NCI-H524 treated with DMSO at 0.1 percent for 48 hours (cell line): ENCODE results near the gene MGLL.
A peak's percentile ranks its signal among the peaks of the same experiment; 100 is the strongest.

Source experiments
- DNase-seq: peaks from one replicate; lab custom pipeline; 2025; lab: John Stamatoyannopoulos, UW

MGLL gene

GRCh38 chr3:127740136-127740915 lies 82.0 kb downstream of the MGLL start:
- DNase-seq, result no peak

GRCh38 chr3:127739347-127740135 lies 82.8 kb downstream of the MGLL start:
- DNase-seq, result no peak

GRCh38 chr3:127738192-127738840 lies 84.0 kb downstream of the MGLL start:
- peak; percentile 95 for DNase-seq

- no peak for DNase-seq
Measured at GRCh38 chr3:127736801-127737539, 85.3 kb downstream of the MGLL start.

DNA sequence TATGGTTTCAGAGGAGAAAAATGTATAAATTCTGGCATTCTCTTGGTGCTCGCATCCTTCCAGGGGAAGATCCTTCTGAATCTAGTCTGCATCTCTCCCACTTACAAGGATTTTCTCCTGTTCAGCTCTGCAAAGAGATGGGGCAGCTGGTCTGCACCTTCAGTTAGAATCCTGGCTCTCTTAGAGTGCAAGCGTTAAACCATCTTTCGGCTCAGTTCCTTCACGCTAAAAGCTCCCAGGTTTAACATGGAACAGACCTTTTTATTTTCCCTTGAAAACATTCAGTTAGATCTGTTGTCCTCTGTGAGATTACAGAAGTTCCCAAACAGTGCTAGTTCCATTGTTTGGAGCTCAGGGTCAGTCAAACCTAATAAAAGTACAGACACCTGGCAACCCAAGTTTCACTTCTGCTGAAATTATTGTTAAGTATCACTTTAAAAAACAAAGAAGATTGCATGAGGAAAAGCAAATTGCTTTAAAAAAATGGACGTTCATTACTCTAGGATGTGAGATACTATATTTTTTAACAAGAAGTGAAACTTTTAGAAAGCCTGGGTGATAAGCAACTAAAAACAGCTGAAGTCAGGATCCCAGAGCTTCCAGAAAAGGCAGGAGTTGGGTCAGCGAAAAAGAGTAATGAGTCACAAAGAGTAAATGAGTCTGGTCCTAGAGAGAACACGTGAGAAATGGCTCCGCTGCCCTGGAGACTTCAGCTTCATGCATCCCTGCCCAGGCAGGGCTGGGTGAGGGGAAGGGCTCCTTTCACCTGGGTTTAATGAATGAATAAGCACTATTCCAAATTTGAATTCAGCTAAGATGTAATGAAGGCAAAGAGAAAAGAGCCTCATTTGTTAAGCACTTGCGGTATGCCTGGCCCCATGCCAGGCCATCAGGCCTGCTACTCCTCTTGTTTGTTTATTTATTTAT lies 86.3 kb downstream of the MGLL start:
- peak; percentile 40 for DNase-seq

GRCh38 chr3:127734754-127735473 lies 87.4 kb downstream of the MGLL start:
- no peak for DNase-seq

DNA sequence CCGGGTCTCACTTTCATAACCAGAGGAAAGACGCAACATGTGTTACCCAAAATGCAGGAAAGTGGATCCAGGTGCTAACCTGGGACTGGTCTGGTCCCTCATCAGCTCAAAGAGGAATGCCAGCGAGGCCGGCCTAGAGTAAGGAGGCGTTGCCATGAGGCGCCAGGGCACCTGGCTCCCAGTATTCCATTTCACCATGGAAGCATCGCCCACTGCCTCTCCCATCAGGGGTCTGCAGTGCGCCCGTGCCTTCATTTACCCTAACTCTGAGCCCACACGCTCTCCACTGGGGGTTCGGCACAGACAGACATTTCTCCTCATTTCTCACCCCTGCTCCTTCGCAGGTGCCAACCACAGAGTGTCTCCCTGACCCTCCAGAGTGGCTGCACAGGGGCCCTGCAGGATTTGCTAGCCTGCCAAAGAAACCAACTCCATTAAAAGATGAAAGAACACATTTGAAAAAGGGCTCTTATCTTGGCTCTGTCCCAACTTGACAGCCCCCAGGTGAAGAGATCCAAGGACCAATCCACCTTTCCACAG lies 88.1 kb downstream of the MGLL start:
- DNase-seq, result no peak

DNA sequence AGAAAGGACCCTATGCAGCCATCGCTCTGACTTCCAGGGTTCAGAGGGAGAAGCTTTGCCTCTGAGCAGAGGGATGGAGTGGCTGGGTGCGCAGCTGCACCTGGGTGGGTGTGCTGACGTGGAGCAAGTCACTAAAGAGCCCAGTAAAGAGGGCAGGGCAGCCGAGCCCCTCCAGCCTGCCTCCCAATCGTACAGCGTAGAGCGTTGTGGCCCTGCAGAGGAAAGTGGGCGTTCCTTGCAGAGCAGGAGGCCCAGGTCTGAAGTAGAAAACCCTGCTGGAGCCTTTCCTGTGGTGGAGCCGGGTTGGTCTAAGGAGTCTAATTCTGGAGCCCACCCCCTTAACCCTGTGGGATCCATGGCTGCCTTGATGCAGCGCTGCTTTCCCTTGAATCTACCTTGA lies 88.5 kb downstream of the MGLL start:
- DNase-seq, result no peak

DNA sequence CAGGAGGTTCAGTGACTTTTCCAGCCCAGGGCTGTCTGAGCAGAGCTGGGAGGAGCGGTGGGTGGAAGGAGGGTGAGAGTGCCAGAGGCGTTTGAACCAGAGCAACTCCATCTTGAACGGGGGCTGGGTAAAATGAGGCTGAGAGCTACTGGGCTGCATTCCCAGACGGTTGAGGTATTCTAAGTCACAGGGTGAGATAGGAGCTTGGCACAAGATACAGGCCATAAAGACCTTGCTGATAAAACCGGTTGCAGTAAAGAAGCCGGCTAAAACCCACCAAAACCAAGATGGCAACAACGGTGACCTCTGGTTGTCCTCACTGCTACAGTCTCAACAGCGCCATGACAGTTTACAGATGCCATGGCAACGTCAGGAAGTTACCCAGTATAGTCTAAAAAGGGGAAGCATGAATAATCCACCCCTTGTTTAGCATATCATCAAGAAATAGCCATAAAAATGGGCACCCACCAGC lies 89.4 kb downstream of the MGLL start:
- no peak for DNase-seq

DNA sequence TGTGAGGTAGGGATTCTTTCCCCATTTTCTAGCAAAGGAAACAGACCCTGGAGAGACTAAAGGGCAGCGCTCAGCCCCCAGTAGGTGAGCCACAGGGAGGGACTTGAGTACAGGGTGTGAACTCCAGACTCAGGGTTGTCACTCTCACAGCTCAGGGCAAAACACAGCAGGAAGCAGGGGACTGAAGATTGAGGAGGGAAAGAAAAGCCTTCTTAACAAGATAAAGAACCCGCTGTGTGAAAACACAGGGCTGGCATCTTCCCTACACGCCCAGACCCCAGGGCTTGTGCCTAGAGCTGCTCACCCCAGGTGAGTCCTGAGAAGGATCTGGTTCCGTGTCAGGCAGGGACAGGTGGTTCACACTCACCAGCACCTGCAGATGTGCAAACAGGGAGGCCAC lies 90.0 kb downstream of the MGLL start:
- DNase-seq, result no peak

- no peak for DNase-seq
Measured at GRCh38 chr3:127731546-127732289, 90.6 kb downstream of the MGLL start.

GRCh38 chr3:127730666-127731295 lies 91.5 kb downstream of the MGLL start:
- DNase-seq, result no peak

GRCh38 chr3:127730171-127730570 lies 92.1 kb downstream of the MGLL start:
- DNase-seq, result no peak

- no peak for DNase-seq
Measured at GRCh38 chr3:127729556-127730056, 92.7 kb downstream of the MGLL start.

GRCh38 chr3:127728417-127729015 lies 93.8 kb downstream of the MGLL start:
- no peak for DNase-seq

- no peak for DNase-seq
Measured at GRCh38 chr3:127726894-127727293, 95.4 kb downstream of the MGLL start.

GRCh38 chr3:127723011-127723567 lies 99.2 kb downstream of the MGLL start:
- peak; percentile 95 for DNase-seq
